Measurements from ENCODE around the gene FBXO8.
A peak's percentile ranks its signal among the peaks of the same experiment; 100 is the strongest.
"Not testable (repeated sequence)": the region's sequence is repeated elsewhere in the genome, so short reads cannot be mapped to it uniquely, and the experiment has no call there.

The FBXO8 gene

GRCh38 chr4:174284487-174284886 is 1.0 kb upstream of the FBXO8 start:
- DNase-seq (ENCODE audit: low read depth in 3 of 3), result no peak

- DNase-seq (ENCODE audit: low read depth in 3 of 3), result peak; percentile 53 to 61 (median 53)
Observed at GRCh38 chr4:174282836-174283506, 496 bp downstream of the FBXO8 start.

GRCh38 chr4:174281901-174282300 is 1.6 kb downstream of the FBXO8 start:
- DNase-seq (ENCODE audit: low read depth in 3 of 3), result no peak

GRCh38 chr4:174281182-174281737 is 2.2 kb downstream of the FBXO8 start:
- DNase-seq (ENCODE audit: low read depth in 3 of 3), result no peak

- DNase-seq (ENCODE audit: low read depth in 3 of 3), result no peak
Observed at GRCh38 chr4:174279433-174280155, 3.9 kb downstream of the FBXO8 start.

- DNase-seq (ENCODE audit: low read depth in 3 of 3), result no peak
Observed at GRCh38 chr4:174278467-174278866, 5.0 kb downstream of the FBXO8 start.

GRCh38 chr4:174277433-174277832 is 6.0 kb downstream of the FBXO8 start:
- DNase-seq (ENCODE audit: low read depth in 3 of 3), result no peak

GRCh38 chr4:174275101-174275500 is 8.4 kb downstream of the FBXO8 start:
- no peak for DNase-seq (ENCODE audit: low read depth in 3 of 3)

- DNase-seq (ENCODE audit: low read depth in 3 of 3), result no peak
Observed at GRCh38 chr4:174274436-174274835, 9.0 kb downstream of the FBXO8 start.

GRCh38 chr4:174273930-174274329 is 9.5 kb downstream of the FBXO8 start:
- DNase-seq (ENCODE audit: low read depth in 3 of 3), result no peak

GRCh38 chr4:174266416-174266815 is 17.1 kb downstream of the FBXO8 start:
- DNase-seq (ENCODE audit: low read depth in 3 of 3), result no peak

GRCh38 chr4:174265916-174266315 is 17.6 kb downstream of the FBXO8 start:
- no peak for DNase-seq (ENCODE audit: low read depth in 3 of 3)

GRCh38 chr4:174263445-174263736 is 20.1 kb downstream of the FBXO8 start:
- no peak for DNase-seq (ENCODE audit: low read depth in 3 of 3)

- DNase-seq (ENCODE audit: low read depth in 3 of 3), result no peak
Observed at GRCh38 chr4:174262624-174263444, 20.6 kb downstream of the FBXO8 start.

GRCh38 chr4:174261432-174261831 is 22.0 kb downstream of the FBXO8 start:
- DNase-seq (ENCODE audit: low read depth in 3 of 3), result not testable (repeated sequence)

GRCh38 chr4:174260099-174260498 is 23.4 kb downstream of the FBXO8 start:
- no peak for DNase-seq (ENCODE audit: low read depth in 3 of 3)

GRCh38 chr4:174259580-174259979 is 23.9 kb downstream of the FBXO8 start:
- DNase-seq (ENCODE audit: low read depth in 3 of 3), result no peak

GRCh38 chr4:174256277-174256713 is 27.2 kb downstream of the FBXO8 start:
- DNase-seq (ENCODE audit: low read depth in 3 of 3), result no peak

- DNase-seq (ENCODE audit: low read depth in 3 of 3), result no peak
Observed at GRCh38 chr4:174255786-174256185, 27.7 kb downstream of the FBXO8 start.

- no peak for DNase-seq (ENCODE audit: low read depth in 3 of 3)
Observed at GRCh38 chr4:174255374-174255773, 28.1 kb downstream of the FBXO8 start.

- DNase-seq (ENCODE audit: low read depth in 3 of 3), result no peak
Observed at GRCh38 chr4:174254613-174255012, 28.9 kb downstream of the FBXO8 start.

GRCh38 chr4:174252412-174252811 is 31.1 kb downstream of the FBXO8 start:
- DNase-seq (ENCODE audit: low read depth in 3 of 3), result no peak

Data from stimulated activated CD4-positive, alpha-beta T cell treated with anti-CD3 and anti-CD28 coated beads, TNF-alpha, amount 100 ng/mL, for 48 hours (primary cell).